ENCODE results near the gene STON2. TPM values are rescaled to one million over a fixed set of nuclear protein-coding genes. Genes with fewer than 3 reads are reported as not detected.
"Not testable (repeated sequence)": the region's sequence is repeated elsewhere in the genome, so short reads cannot be mapped to it uniquely, and the experiment has no call there.

The STON2 gene
- total RNA-seq, 1 donor from 2014 or later = 47.4 TPM

DNA sequence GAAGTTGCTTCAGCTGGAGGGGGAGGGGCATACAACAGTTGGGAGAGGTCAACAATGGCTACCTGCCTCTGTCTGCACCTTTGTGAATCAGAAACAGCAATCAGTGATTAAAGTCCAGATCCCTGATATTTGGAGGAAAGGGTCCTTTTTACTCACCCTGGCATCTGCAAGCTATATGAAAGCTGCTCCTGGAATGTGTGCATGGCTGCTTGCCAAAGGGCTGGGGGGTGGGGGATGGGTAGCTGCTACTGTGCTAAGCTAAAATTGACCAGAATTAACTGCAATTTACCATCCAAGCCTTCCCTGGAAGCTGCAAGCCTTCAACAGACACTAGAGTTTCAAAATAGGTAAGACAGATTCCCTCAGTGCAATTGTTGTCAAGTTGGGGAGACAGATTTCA is 165.8 kb downstream of the STON2 start:
- no peak for DNase-seq (ENCODE audit: low read depth)

DNA sequence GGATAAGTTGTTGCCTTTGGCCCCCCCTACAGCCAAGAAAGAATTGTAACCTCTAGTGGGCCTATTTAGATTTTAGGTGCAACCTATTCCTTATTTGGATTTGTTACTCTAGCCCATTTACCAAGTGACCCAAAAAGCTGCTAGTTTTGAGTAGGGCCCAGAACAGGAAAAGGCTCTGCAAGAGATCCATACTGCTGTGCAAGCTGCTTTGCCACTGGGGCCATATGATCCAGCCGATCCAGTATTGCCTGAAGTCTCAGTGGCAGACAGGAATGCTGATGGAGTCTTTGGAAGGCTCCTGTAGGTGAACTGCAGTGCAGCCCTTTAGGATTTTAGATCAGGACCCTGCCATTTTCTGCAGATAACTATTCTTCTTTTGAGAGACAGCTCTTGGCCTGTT is 166.5 kb downstream of the STON2 start:
- TF ChIP-seq, protein P1, sequence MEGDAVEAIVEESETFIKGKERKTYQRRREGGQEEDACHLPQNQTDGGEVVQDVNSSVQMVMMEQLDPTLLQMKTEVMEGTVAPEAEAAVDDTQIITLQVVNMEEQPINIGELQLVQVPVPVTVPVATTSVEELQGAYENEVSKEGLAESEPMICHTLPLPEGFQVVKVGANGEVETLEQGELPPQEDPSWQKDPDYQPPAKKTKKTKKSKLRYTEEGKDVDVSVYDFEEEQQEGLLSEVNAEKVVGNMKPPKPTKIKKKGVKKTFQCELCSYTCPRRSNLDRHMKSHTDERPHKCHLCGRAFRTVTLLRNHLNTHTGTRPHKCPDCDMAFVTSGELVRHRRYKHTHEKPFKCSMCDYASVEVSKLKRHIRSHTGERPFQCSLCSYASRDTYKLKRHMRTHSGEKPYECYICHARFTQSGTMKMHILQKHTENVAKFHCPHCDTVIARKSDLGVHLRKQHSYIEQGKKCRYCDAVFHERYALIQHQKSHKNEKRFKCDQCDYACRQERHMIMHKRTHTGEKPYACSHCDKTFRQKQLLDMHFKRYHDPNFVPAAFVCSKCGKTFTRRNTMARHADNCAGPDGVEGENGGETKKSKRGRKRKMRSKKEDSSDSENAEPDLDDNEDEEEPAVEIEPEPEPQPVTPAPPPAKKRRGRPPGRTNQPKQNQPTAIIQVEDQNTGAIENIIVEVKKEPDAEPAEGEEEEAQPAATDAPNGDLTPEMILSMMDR (IDR thresholded peaks at IDR 0.05; ENCODE audit: insufficient read depth, low read length, severe bottlenecking) = no peak
- Histone ChIP-seq H3K36me3 (ENCODE audit: control insufficient read depth, insufficient read depth, low read length) (no peaks in the 10 kb centered on the region), H3K27me3 (ENCODE audit: control insufficient read depth, insufficient read depth, low read length) (no peaks in the 10 kb centered on the region), H3K4me3 (ENCODE audit: low read depth, low read length) (no peak overlapping the region)
- no peak for FAIRE-seq
- DNase-seq (ENCODE audit: low read depth) = no peak

More for the DNA sequence above, 165.8 kb downstream of the STON2 start:
- Histone ChIP-seq H3K36me3 (ENCODE audit: control insufficient read depth, insufficient read depth, low read length) (no peaks in the 10 kb centered on the region), H3K27me3 (ENCODE audit: control insufficient read depth, insufficient read depth, low read length) (no peaks in the 10 kb centered on the region), H3K4me3 (ENCODE audit: low read depth, low read length) (no peak overlapping the region)
- TF ChIP-seq, protein P1 (IDR thresholded peaks at IDR 0.05; ENCODE audit: insufficient read depth, low read length, severe bottlenecking) = no peak
- no peak for FAIRE-seq

DNA sequence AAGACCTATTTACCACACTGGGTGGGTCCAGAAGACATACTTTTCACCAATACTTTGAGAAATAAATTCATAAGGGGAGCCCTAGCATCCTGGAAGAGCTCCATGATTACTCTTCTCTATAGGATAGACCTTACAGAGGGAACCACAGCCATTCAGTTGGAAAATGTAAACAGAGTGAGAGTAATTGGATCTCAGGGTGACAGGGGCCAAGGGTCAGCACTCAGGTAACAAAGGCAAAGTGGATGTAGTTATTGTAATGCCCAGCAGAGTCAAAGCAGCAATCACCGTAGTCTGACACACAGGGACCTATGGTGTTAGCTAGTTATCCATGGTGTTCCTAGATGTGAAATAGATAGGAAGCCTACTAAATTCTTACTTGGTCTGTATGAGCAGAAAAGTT is 168.6 kb downstream of the STON2 start:
- Histone ChIP-seq H3K27me3 (ENCODE audit: control insufficient read depth, insufficient read depth, low read length) (no peaks in the 10 kb centered on the region), H3K4me3 (ENCODE audit: low read depth, low read length) (no peak overlapping the region), H3K36me3 (ENCODE audit: control insufficient read depth, insufficient read depth, low read length) (no peaks in the 10 kb centered on the region)
- FAIRE-seq = no peak
- no peak for DNase-seq (ENCODE audit: low read depth)
- TF ChIP-seq, protein P1 (IDR thresholded peaks at IDR 0.05; ENCODE audit: insufficient read depth, low read length, severe bottlenecking) = no peak

DNA sequence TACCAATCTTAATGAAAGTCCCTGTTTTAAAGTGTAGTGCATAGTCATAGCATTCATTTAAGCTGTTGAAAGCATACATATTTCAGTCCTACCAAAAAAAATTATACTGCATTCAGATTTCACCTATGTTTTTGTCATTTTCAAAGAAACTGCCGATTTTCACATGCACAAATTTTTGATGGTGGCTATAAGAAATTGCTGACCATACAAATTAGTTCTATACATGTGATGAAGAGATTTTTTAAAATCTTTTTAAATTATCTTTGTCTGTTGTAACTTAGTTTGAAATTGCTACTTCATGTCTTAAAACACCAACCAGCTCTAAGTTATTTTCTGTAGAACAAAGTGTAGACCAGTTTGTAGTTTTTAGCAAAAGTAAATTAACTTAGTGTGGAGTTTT is 175.9 kb downstream of the STON2 start:
- TF ChIP-seq, protein P1 (IDR thresholded peaks at IDR 0.05; ENCODE audit: insufficient read depth, low read length, severe bottlenecking) = no peak
- no peaks in the 10 kb centered on the region for H3K36me3 ChIP-seq (ENCODE audit: control insufficient read depth, insufficient read depth, low read length)
- no peaks in the 10 kb centered on the region for H3K27me3 ChIP-seq (ENCODE audit: control insufficient read depth, insufficient read depth, low read length)
- DNase-seq (ENCODE audit: low read depth) (no peak), FAIRE-seq (no peak)
- H3K4me3 ChIP-seq (ENCODE audit: low read depth, low read length) = no peak overlapping the region

DNA sequence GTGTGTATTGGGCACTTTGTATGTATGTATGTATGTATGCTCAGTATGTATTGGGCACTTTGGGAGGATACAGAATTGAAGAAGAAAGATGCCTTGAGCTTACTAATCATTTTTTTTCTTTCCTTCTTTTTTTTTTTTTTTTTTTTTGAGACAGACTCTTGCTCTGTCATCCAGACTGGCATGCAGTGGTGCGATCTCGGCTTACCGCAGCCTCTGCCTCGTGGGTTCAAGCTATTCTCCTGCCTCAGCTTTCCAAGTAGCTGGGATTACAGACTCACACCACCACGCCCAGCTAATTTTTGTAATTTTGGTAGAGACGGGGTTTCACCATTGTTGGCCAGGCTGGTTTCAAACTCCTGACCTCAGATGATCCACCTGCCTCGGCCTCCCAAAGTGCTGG is 176.3 kb downstream of the STON2 start:
- not testable (repeated sequence) for DNase-seq (ENCODE audit: low read depth); H3K27me3 ChIP-seq (ENCODE audit: control insufficient read depth, insufficient read depth, low read length); H3K36me3 ChIP-seq (ENCODE audit: control insufficient read depth, insufficient read depth, low read length); H3K4me3 ChIP-seq (ENCODE audit: low read depth, low read length); FAIRE-seq

DNA sequence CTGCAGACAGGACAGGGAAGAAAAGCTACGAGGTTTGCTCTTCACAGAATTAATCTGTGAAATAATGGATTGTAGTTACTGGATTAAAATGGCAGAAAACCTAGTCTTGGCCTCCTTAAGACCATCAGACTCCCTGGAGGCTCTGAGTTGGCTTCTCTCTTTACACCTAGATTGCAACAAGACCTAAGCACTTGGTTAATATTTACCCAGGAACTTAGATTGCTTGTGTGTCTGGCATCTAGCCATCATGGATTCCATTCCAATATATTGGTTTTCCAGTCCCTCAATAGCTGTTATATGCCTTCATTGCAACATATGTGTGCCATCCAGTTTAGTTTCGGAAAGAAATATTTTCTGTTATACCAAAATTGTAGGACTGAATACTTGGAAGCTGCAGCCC is 177.4 kb downstream of the STON2 start:
- Histone ChIP-seq H3K27me3 (ENCODE audit: control insufficient read depth, insufficient read depth, low read length) (no peaks in the 10 kb centered on the region), H3K4me3 (ENCODE audit: low read depth, low read length) (no peak overlapping the region), H3K36me3 (ENCODE audit: control insufficient read depth, insufficient read depth, low read length) (no peaks in the 10 kb centered on the region)
- DNase-seq (ENCODE audit: low read depth) = no peak
- FAIRE-seq = no peak
- TF ChIP-seq, protein P1 (IDR thresholded peaks at IDR 0.05; ENCODE audit: insufficient read depth, low read length, severe bottlenecking) = no peak

Data from bronchial epithelial cell (primary cell).